ENCODE results near the gene ZNF768. TPM values are rescaled to one million over a fixed set of nuclear protein-coding genes. Genes with fewer than 3 reads are reported as not detected.

ZNF768 gene
- total RNA-seq, 1 donor from 2014 or later: 18.9 TPM

- Histone ChIP-seq H3K27me3 (no peaks in the 10 kb centered on the region), H3K4me3 (no peak overlapping the region), H3K27ac (no peak overlapping the region), H3K4me1 (peaks cover 0 to 1% of the 10 kb centered on the region in 2 donors), H3K9me3 (no peaks in the 10 kb centered on the region), H3K36me3 (no peaks in the 10 kb centered on the region)
- no peak for DNase-seq (ENCODE audit: low spot score in 2 of 2)
- TF ChIP-seq CTCF (IDR thresholded peaks at IDR 0.05): no peak
- intact Hi-C loops (cut with DNase I): no loop called here
Observed at GRCh38 chr16:30474684-30475083, 51.7 kb downstream of the ZNF768 start.

- H3K27ac ChIP-seq: no peak overlapping the region
- no peaks in the 10 kb centered on the region for H3K36me3 ChIP-seq
- H3K4me1 ChIP-seq: peaks cover 0 to 6% of the 10 kb centered on the region in 2 donors
- DNase-seq (ENCODE audit: low spot score in 2 of 2): no peak
- no peak for TF ChIP-seq CTCF (IDR thresholded peaks at IDR 0.05)
- no peaks in the 10 kb centered on the region for H3K9me3 ChIP-seq
- H3K4me3 ChIP-seq: no peak overlapping the region
- intact Hi-C loops (cut with DNase I): no loop called here
- H3K27me3 ChIP-seq: no peaks in the 10 kb centered on the region
Observed at GRCh38 chr16:30474074-30474452, 52.3 kb downstream of the ZNF768 start.

Other genes with a start within 250 kb of the ZNF768 start
- 15.1 TPM for gene CD2BP2, start 171.3 kb downstream of the ZNF768 start, total RNA-seq
- 20.9 TPM for gene TBC1D10B, start 156.1 kb downstream of the ZNF768 start, total RNA-seq
- gene MYL11, start 151.8 kb downstream of the ZNF768 start, total RNA-seq: not detected
- gene SEPTIN1, start 144.0 kb downstream of the ZNF768 start, total RNA-seq: not detected
- gene ZNF48, start 131.1 kb downstream of the ZNF768 start, total RNA-seq: 25.1 TPM
- gene ZNF771, start 119.0 kb downstream of the ZNF768 start, total RNA-seq: 49.6 TPM
- 7.2 TPM for gene DCTPP1, start 96.5 kb downstream of the ZNF768 start, total RNA-seq
- 22.8 TPM for gene SEPHS2, start 80.7 kb downstream of the ZNF768 start, total RNA-seq
- gene ITGAL, start 53.8 kb downstream of the ZNF768 start, total RNA-seq: 0.11 TPM
- 19.6 TPM for gene ZNF747, start 8.3 kb upstream of the ZNF768 start, total RNA-seq
- 10.9 TPM for gene ZNF764, start 31.8 kb upstream of the ZNF768 start, total RNA-seq
- 11.3 TPM for gene ZNF688, start 45.1 kb upstream of the ZNF768 start, total RNA-seq
- gene ZNF785, start 59.1 kb upstream of the ZNF768 start, total RNA-seq: 12.1 TPM
- gene ZNF689, start 83.8 kb upstream of the ZNF768 start, total RNA-seq: 7.0 TPM
- gene PRR14, start 124.4 kb upstream of the ZNF768 start, total RNA-seq: 124 TPM
- gene FBRS, start 131.9 kb upstream of the ZNF768 start, total RNA-seq: 26.8 TPM
- 24.5 TPM for gene SRCAP, start 172.6 kb upstream of the ZNF768 start, total RNA-seq
- 78.8 TPM for gene PHKG2, start 221.9 kb upstream of the ZNF768 start, total RNA-seq
- not detected for gene CFAP119, start 235.5 kb upstream of the ZNF768 start, total RNA-seq
- 66.3 TPM for gene RNF40, start 235.8 kb upstream of the ZNF768 start, total RNA-seq

Measured in ascending aorta (tissue), 2 donors.